Uterus (tissue), 2 donors: Measurements from ENCODE around the gene ACAD8.

Experiments used
- CTCF ChIP-seq, 4 experiments: fragments of 200-600 bp in 2 of 4; fragments of 450-650 bp in 2 of 4; sonication (generic) in 2 of 4; IDR thresholded peaks; one replicate each; pipeline ENCODE4 v1.5.1; 2016 to 2019; ENCODE audit warnings: antibody characterized with exemption in 4 of 4, mild to moderate bottlenecking in 2 of 4, moderate library complexity in 1 of 4
- POLR2A ChIP-seq, 2 donors: fragments of 450-650 bp; IDR thresholded peaks; one replicate each; pipeline ENCODE4 v1.6.1; 2016; ENCODE audit warnings: antibody characterized with exemption in 2 of 2, mild to moderate bottlenecking in 1 of 2, moderate library complexity in 1 of 2

- TF ChIP-seq CTCF (IDR thresholded peaks at IDR 0.05) (no peak), POLR2A (IDR thresholded peaks at IDR 0.05) (no peak)
These were observed 40.0 kb downstream of the ACAD8 start for GRCh38 chr11:134293119-134294113.
